ENCODE data around the gene TIMP4.

TIMP4 gene

DNA sequence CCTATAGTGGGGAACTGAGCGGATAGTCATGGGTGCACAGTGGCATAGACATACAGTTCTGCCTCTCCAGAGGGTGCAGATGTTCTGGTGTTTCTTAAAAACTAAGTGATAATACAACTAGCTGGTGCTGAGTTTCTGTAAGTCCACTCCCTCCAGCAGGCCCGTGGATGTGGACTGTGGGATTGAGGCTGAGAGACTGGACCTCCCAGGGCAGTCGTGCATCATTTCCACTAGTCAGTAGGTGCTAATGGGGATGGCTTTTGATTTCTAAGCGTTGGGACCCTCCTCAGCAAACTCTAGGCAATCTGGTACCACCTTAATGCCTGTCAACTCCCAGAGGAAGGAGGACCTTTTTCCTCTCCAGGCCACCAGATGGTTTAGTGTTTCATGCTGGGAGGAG, 27.3 kb upstream of the TIMP4 start:
- H4K20me1 ChIP-seq = peaks cover 44% of the 10 kb centered on the region

DNA sequence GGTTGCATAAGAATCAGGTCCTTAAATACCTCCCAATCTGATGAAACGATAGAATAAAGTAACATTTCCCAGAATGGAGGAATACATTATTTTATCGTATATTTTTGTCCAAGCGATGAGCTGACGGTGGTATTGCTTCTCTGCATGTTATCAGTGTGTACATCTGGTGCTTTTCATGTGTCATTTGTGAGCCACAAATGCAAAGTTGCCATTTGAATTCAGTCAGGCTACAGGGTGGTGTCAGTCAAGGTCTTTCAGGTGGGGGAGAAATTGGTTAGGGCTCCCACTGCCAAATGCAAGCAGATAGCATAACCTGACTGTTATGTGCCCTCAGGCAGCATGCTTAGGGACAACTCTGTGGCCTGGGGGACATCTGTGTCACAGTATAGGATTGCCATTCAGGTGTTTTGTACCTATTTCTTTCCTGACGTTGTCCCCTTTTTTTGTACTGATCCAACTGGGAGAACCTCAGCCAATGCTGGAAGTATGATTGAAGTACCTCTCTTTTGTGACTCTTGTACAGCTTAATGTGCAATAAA, 26.5 kb upstream of the TIMP4 start:
- H3K9ac ChIP-seq = no peak overlapping the region
- H3K27me3 ChIP-seq = peaks cover 43% of the 10 kb centered on the region
- H3K4me1 ChIP-seq = peaks cover 55% of the 10 kb centered on the region
- H3K27ac ChIP-seq = no peak overlapping the region
- TF ChIP-seq Cebpa-rat (IDR thresholded peaks at IDR 0.05) = no peak
- no peaks in the 10 kb centered on the region for H3K9me3 ChIP-seq
- no peak overlapping the region for H3K4me3 ChIP-seq
- no peak overlapping the region for H3K4me2 ChIP-seq
- peaks cover 51% of the 10 kb centered on the region for H4K20me1 ChIP-seq
- no peaks in the 10 kb centered on the region for H3K36me3 ChIP-seq

More for the DNA sequence above, 27.3 kb upstream of the TIMP4 start:
- Histone ChIP-seq H3K4me3 (no peak overlapping the region), H3K4me2 (peak overlapping the region; percentile 92), H3K27ac (no peak overlapping the region), H3K9ac (no peak overlapping the region), H3K27me3 (peaks cover 35% of the 10 kb centered on the region), H3K4me1 (peaks cover 53% of the 10 kb centered on the region), H3K9me3 (no peaks in the 10 kb centered on the region), H3K36me3 (no peaks in the 10 kb centered on the region)
- TF ChIP-seq Cebpa-rat (IDR thresholded peaks at IDR 0.05) = no peak

DNA sequence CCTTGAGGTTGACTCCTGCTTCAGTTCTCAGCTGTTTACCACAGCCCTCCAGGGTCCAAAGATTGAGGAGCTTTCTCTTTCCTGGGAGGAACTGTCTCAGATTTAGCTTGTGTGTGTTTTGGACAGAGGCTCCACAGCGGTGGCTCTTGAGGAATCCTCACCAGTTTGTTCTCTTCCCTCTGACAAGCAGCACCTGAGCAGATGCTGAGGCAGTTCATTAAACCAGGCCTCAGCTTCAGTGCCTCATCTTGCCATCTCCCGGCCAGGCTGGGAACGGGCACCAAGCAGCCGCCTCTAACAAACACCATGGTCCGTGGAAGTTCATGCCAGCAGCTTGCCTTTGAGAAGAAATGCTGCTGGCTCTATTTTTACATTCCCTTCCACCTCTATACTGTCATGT, 25.8 kb upstream of the TIMP4 start:
- no peak overlapping the region for H3K4me3 ChIP-seq
- TF ChIP-seq Cebpa-rat (IDR thresholded peaks at IDR 0.05) = no peak
- peaks cover 44% of the 10 kb centered on the region for H3K27me3 ChIP-seq
- no peaks in the 10 kb centered on the region for H3K9me3 ChIP-seq
- H3K4me1 ChIP-seq = peaks cover 55% of the 10 kb centered on the region
- H3K9ac ChIP-seq = no peak overlapping the region
- no peak overlapping the region for H3K27ac ChIP-seq
- H3K4me2 ChIP-seq = no peak overlapping the region
- H4K20me1 ChIP-seq = peaks cover 56% of the 10 kb centered on the region
- no peaks in the 10 kb centered on the region for H3K36me3 ChIP-seq

DNA sequence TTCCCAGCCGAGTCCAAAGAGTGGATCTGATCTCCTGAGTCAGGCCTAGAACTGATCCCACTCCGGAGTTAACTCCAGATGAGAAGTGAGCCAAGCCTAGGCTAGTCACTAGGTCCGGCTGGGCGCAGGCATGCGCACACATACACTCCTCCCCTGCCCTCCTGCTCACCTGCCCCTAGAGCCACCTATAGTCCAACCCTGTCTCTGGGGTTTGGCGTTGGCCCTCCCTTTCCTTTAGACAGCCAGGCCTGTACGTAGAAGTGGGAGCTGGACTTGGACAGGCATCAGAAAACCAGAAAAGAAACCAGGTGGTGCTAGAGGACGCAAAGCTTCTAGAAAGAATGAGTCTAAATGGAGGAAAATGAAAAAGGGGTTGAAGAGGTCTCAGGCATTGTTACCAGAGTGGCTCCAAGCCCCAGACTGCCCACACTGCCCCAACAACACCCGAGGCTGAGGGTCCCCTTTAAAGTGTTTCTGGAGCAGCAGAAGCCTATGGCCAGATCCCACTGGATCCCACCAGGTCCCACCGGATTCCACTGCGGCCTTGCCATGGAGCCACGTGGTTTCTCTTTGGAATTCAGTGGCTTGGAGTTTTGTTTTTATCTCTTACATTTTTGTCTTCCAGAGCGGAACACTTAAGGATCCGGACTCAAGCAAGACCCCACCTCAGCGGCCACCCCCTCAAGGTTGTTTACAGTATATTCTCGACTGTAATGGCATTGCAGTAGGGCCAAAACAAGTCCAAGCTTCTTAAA, 24.2 kb upstream of the TIMP4 start:
- Histone ChIP-seq H3K4me2 (peak overlapping the region; percentile 78), H3K9ac (no peak overlapping the region), H3K27me3 (peaks cover 44% of the 10 kb centered on the region), H3K4me3 (no peak overlapping the region), H4K20me1 (peaks cover 69% of the 10 kb centered on the region), H3K4me1 (peaks cover 57% of the 10 kb centered on the region), H3K9me3 (no peaks in the 10 kb centered on the region), H3K27ac (no peak overlapping the region), H3K36me3 (no peaks in the 10 kb centered on the region)
- no peak for TF ChIP-seq Cebpa-rat (IDR thresholded peaks at IDR 0.05)

DNA sequence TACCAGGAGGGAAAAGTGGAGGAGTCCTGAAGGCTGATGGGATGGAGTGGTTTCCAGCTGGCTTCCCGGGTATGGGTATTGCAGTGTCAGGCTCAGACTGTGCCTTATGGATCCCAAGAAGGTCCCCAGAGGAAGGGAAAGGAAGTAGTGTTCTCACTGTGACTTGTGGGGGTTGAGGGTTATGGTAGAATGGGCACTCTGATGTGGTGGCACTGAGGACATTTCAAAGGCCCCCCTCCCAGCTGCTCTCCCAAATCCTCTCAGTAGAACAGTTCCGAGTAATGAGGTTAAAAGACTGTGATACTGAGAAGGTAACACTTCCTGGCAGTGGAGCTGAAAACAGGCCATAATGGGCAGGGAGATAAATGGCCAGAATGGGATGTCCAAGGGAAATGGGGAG, 23.1 kb upstream of the TIMP4 start:
- no peak overlapping the region for H3K27ac ChIP-seq
- peak overlapping the region; percentile 78 for H3K4me2 ChIP-seq

DNA sequence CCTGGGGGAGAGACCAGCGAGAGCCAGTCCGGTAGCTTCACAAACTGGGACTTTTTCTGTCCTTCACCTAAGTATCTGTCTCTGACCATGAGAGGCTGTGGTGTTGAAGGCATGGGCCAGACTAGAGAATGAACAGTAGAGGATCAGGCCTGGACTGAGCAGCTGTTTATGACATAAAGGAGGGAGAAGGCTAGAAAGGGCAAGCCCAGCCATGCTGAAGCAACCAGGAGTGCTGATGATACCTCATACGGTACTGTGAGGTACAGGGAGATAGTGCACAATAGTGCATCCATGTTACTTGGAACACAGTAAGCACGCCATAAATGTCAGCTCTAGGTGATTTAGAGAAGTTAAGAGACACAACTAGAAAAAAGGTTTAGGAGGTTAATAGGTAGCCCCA, 22.6 kb upstream of the TIMP4 start:
- no peak overlapping the region for H3K27ac ChIP-seq
- TF ChIP-seq Cebpa-rat (IDR thresholded peaks at IDR 0.05) = no peak
- peaks cover 47% of the 10 kb centered on the region for H3K4me1 ChIP-seq
- H3K9ac ChIP-seq = no peak overlapping the region
- H3K27me3 ChIP-seq = peaks cover 49% of the 10 kb centered on the region
- H3K36me3 ChIP-seq = no peaks in the 10 kb centered on the region
- H4K20me1 ChIP-seq = peaks cover 58% of the 10 kb centered on the region
- peak overlapping the region; percentile 78 for H3K4me2 ChIP-seq
- no peak overlapping the region for H3K4me3 ChIP-seq
- no peaks in the 10 kb centered on the region for H3K9me3 ChIP-seq

More for the DNA sequence above, 23.1 kb upstream of the TIMP4 start:
- Histone ChIP-seq H3K36me3 (no peaks in the 10 kb centered on the region), H3K27me3 (peaks cover 47% of the 10 kb centered on the region), H3K4me3 (no peak overlapping the region), H4K20me1 (peaks cover 64% of the 10 kb centered on the region), H3K9me3 (no peaks in the 10 kb centered on the region), H3K4me1 (peaks cover 52% of the 10 kb centered on the region), H3K9ac (no peak overlapping the region)
- TF ChIP-seq Cebpa-rat (IDR thresholded peaks at IDR 0.05) = no peak

DNA sequence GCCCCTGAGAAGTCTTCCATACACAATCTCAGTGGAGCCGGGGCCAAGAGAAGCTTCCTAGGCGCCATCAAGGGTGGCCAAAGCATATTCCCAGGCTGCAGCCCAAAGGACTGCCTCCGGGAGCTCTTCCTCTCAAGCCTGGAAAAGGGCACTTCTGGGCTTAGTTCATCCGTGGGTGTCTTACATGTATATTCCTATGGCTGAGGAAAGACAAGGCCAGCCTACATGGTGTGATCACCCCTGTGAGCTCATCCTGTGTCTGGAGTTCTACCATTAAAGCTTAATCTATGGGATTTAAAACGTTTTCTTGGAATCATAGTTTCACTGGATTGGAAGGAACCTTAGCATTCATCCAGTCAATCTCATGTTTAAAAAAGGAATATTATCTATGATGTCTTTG, 21.9 kb upstream of the TIMP4 start:
- peaks cover 42% of the 10 kb centered on the region for H3K4me1 ChIP-seq
- H3K4me2 ChIP-seq = no peak overlapping the region

DNA sequence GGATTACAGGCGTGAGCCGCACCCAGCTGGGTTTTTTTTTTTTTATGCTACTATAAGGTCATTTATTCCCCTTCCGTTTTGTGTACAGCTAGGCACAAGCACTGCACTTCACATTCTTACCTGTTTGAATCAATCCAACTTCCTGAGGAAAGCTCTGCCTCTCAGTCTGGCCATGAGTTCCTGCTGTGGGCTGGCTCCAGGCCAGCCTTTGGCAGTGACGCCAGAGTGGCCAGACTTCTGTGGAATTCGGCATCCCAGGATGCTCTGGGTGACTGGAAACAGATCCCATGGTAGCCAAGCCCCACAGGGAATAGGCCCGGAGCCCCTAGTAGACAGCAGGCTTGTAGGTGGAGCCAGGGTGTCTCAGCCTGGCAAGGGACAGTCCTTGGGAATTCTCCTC, 21.5 kb upstream of the TIMP4 start:
- Histone ChIP-seq H3K36me3 (no peaks in the 10 kb centered on the region), H3K27me3 (peaks cover 47% of the 10 kb centered on the region), H3K4me2 (no peak overlapping the region), H3K9me3 (no peaks in the 10 kb centered on the region), H4K20me1 (peaks cover 54% of the 10 kb centered on the region), H3K4me3 (no peak overlapping the region), H3K27ac (no peak overlapping the region), H3K4me1 (peaks cover 42% of the 10 kb centered on the region), H3K9ac (no peak overlapping the region)
- TF ChIP-seq Cebpa-rat (IDR thresholded peaks at IDR 0.05) = no peak

More for the DNA sequence above, 21.9 kb upstream of the TIMP4 start:
- H3K27ac ChIP-seq = no peak overlapping the region
- no peak for TF ChIP-seq Cebpa-rat (IDR thresholded peaks at IDR 0.05)
- no peak overlapping the region for H3K4me3 ChIP-seq
- no peak overlapping the region for H3K9ac ChIP-seq
- H3K36me3 ChIP-seq = no peaks in the 10 kb centered on the region
- peaks cover 49% of the 10 kb centered on the region for H3K27me3 ChIP-seq
- peaks cover 54% of the 10 kb centered on the region for H4K20me1 ChIP-seq
- H3K9me3 ChIP-seq = no peaks in the 10 kb centered on the region

DNA sequence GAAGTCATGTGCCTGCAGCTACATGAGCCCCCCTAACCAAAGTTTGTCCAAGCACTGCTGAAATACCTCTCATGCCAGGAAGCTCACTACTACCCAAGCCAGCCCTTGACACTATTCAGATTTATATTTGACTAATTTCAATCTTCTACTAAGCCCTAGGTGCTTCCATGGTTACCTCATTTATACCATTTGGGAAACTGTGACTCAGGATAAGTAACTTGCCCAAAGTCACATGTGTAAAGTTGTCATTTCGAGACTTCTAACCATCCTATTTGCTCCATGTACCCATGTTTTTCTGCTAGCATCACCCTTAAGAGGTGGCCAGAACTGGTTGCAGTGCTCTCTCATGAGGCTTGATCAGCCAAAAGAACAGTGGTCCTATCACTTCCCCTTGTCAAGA, 20.7 kb upstream of the TIMP4 start:
- H3K27ac ChIP-seq = no peak overlapping the region
- peak overlapping the region; percentile 67; the same call in 1 of the 2 replicates for H3K4me2 ChIP-seq
- peaks cover 39% of the 10 kb centered on the region for H3K27me3 ChIP-seq

DNA sequence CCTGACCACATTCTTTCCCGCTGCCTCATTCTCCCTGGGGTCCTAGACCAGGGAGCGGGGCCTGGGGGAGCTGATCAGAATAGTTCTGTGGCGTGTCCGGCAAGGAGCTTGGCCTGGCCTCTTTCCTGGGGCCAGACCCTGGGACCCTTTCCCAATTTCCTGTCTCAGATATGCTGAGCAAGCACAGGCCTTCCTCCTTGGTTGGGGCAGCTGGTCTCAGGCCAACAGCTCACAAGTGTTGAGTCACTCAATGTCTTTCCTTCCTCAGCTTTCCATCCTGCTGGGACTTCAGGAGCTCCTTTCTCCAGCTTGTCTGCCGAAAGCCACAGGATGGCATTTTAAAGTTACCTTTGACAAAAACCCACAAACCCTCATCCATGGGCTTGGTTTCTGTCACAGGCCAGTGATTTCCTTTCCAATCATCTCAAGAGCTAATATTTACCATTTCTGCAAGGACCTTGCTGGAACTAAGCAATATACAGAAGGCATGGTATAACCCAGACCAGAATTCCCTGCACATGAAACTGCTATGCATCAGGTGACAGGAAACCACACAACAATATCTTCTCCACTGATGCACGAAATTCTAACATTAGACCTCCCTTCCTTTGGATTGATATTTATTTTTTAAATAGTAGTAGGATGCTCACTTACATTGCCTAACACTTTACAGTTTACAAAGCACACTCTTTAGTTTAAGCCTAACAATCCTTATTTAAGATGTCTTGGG, 19.5 kb upstream of the TIMP4 start:
- Histone ChIP-seq H4K20me1 (peaks cover 51% of the 10 kb centered on the region), H3K36me3 (no peaks in the 10 kb centered on the region), H3K4me1 (peaks cover 42% of the 10 kb centered on the region), H3K27ac (no peak overlapping the region), H3K4me3 (no peak overlapping the region), H3K27me3 (peaks cover 28% of the 10 kb centered on the region), H3K4me2 (peak overlapping the region; percentile 67), H3K9me3 (peaks cover 2% of the 10 kb centered on the region), H3K9ac (no peak overlapping the region)
- TF ChIP-seq Cebpa-rat (IDR thresholded peaks at IDR 0.05) = no peak

More for the DNA sequence above, 20.7 kb upstream of the TIMP4 start:
- Histone ChIP-seq H3K36me3 (no peaks in the 10 kb centered on the region), H3K4me3 (no peak overlapping the region), H3K9me3 (no peaks in the 10 kb centered on the region), H3K9ac (no peak overlapping the region), H4K20me1 (peaks cover 54% of the 10 kb centered on the region), H3K4me1 (peaks cover 42% of the 10 kb centered on the region)
- TF ChIP-seq Cebpa-rat (IDR thresholded peaks at IDR 0.05) = no peak
